Activated gamma-delta T cell treated with anti-CD3 and anti-CD28 coated beads, Interleukin-2, amount 50 U/mL, for 16 hours (primary cell): ENCODE results near the gene JARID2.
A peak's percentile ranks its signal among the peaks of the same experiment; 100 is the strongest.
"Not testable (repeated sequence)": the region's sequence is repeated elsewhere in the genome, so short reads cannot be mapped to it uniquely, and the experiment has no call there.

Experiments
- DNase-seq: peaks from one replicate; pipeline ENCODE4 v3.0.0-alpha.2; 2020; ENCODE audit warnings: low read depth

Gene JARID2

DNA sequence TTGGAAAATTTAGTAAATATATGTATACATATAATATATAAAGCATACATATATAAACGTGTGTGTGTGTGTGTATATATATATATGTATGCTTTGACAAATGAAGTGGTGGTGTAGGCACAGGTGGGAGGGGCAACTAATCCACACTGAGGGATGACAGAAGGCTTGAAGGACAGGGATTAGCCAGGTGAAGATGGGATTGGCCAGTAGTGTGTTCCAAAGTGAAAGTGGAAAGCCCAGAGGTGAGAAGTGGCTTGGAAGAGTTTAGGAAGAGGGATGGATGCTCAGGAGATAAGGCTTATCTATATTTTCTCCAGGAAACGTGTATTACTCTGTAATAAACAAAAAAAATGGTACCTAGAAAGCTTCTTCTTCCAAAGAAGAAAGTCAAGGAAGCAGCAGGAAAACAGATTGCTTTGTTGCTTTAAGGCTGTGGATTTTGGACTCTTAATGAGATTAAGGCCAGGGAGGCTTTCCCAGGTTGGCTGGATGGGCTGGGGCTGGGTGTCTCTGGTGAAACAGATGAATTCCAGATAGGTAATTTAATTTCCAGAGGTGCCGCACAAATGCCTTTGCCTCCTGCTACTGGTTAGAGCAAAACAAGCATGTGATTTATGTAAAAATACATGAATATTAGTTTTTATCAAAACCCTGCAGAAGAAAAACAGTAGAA is 63.9 kb downstream of the JARID2 start:
- no peak for DNase-seq

DNA sequence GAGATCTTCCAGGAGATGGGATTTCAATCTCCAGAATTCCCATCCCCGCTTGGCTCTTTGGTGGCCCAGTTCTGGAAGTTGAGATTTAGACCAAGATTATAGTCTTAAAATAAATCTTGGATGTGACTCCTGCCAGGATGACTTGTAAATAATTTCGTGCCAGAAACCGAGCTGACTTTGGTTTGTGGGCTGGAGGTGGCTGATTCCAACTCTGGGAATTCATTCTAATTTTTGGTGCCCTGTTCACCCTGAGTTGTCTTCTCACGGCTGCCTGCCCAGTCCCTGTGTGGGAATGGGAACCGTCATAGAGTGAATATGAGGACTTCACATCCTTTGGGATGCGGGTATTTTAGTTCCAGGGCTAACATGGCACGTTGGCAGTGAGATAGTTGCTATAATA is 64.8 kb downstream of the JARID2 start:
- no peak for DNase-seq

DNA sequence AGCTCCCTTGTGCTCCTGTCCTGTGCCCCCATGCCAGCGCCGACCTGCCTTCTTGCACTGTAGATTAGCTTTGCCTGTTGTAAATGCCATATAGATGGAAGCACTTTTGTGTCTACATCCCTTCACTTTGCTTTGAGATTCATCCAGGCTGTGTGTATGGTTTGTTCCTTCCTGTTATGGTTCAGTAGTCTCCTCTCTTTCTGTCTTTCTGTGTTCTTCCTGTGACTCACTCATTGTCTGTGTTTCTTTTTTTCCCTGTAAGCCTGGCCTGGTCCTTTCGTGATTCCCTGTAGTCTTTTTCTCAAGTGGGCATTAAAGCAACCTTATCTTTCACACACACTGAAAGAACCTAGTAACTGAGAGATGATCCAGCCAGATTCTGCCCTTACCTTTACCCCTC is 66.6 kb downstream of the JARID2 start:
- DNase-seq, result no peak

DNA sequence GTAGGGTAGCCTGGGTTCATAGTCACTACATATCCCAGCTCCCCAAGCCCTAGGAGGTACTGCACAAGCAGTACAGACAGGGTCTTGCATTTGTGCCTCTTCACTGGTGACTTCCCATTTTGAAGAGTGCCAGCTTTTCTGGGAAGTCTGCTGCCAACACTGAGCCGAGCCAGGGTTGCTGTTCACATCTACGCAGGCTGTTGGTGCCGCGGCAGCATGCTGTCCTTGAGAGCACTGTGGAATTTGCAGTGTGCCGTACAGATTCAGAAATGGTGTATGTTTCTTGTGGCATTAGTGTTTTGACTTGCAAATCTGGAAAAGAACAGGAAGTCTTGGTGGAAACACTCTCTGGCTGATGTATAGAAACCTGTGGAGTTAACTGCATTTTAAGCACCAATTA is 67.5 kb downstream of the JARID2 start:
- DNase-seq, result no peak

DNA sequence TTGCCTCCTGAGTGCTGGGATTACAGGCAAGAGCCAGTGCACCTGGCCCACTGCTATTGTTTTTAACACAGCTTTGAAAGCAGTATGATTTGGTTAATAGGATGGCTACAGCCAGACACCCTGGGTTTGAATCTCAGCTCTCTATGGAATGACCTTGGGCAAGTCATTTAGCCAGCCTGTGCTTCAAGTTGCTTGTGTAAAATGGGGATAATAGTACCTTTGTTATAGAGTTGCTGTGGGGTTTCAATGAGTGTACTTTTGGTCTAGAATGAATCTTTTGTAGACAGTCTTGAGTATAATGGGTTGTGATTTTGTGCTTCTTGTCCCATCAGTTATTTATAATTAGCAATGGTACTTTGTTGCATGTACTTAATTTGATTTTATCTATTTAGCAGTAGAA is 70.9 kb downstream of the JARID2 start:
- no peak for DNase-seq

DNA sequence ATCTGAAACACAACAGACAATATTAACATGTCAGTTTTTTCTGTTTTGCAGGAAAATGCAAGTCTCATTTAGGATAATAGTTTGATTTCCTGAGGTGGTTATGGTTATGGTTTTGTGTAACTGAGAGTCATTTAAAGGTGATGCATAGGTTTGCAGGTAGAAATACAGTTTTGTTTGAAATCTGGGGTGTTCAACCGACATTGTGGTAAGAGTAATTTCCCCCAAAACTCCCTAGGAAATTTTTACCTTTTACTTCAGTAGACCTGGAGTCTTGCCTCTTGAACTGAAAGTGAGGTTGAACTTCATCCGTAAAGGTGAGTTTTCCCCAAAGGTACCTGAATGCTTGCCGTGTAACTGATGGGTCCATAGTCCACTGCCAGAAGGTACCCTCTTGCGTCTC is 71.4 kb downstream of the JARID2 start:
- DNase-seq, result no peak

DNA sequence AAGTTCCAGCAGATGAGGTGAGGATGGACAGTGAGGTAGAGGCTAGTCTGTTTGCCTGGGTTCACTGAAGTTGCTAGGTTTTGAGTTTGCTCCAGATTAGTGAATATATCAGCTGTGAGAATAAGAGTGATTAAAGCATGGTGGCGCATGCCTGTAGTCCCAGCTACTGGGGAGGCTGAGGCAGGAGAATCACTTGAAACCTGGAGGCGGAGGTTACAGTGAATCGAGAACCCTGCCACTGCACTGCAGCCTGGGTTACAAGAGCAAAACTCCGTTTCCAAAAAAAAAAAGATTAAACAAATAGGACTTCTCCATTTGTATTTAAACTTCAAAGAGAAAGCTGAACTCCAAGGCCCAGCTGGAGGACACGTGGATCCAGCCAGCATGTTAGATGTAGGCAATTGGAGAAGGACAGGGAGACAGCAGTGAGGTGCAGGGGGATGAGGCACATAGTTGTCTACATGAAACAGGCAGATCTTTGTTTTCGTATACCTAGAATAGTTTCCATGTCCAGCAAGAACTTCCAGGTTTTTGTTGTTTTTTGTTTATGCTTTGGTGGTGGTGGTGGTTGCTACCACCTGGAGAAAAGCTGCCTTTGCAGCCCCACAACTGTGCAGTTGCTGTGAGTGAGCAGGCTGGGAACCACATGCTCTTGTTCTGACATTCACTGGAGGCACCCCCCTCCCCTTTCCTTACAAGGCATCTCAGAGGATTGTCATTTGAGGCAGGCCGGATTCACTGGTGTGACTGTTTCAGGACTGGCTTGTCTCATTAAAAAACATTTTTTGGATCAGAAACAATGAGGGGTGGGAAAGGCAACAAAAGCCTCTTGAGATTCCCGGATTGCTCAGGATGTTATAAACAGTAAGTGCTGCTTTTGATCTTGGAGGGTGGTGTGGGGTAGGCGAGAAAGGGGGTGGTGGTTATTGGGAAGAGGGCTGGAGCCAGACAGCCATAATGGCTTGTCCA is 72.3 kb downstream of the JARID2 start:
- DNase-seq, result no peak

DNA sequence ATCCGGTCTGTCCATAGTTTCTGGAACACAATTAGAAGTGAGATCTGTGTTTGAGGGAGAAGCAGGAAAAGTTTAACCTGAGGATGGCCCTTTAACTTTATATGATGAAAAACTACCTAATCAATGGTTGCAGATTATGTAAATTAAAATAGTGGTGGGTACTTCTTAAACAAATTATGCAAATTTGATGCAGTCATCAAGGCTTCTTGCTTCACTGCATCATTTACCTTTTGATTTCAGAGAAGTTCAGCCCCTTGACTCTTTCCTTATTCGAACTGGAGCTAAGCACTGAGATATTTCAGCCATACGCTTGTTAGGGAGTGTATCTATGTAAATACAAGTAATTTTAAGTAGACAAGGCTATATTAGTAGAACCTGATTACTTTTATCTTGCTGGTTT is 73.8 kb downstream of the JARID2 start:
- DNase-seq, result no peak

DNA sequence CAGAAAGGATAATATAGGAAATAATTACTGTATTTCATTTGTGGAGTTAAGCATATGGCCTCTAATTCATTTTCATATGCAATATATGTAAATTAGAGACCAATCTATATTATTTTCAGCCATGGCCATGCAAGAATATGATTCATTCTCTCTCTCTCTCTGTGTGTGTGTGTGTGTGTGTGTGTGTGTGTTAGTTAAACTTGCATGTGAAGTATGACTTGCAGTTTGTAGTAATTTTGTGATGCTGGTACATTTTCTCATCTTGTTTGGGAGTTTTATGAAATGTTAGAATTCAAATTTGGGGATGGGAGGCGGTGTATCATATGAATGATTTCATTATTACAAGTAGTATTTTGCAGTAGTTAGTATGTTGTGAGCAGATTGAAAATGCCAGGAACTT is 74.8 kb downstream of the JARID2 start:
- no peak for DNase-seq

DNA sequence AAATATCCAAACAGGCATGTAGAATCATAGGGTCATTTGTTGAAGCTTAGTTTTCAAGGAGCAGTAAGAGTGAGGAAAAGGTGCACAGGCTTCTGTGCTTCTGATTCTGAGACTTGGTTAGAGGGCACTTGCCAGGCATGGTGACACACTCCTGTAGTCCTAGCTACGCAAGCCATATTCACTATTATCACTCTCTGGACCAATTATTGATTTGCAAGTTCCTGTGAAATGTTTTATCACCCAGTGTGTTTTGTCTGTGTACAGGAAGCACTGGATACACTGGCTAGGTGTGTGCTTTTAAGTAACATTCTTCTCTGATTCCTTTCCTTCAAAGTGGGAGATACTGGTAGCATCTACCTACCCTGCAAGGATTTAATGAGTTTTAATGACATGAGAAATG is 76.3 kb downstream of the JARID2 start:
- DNase-seq, result no peak

DNA sequence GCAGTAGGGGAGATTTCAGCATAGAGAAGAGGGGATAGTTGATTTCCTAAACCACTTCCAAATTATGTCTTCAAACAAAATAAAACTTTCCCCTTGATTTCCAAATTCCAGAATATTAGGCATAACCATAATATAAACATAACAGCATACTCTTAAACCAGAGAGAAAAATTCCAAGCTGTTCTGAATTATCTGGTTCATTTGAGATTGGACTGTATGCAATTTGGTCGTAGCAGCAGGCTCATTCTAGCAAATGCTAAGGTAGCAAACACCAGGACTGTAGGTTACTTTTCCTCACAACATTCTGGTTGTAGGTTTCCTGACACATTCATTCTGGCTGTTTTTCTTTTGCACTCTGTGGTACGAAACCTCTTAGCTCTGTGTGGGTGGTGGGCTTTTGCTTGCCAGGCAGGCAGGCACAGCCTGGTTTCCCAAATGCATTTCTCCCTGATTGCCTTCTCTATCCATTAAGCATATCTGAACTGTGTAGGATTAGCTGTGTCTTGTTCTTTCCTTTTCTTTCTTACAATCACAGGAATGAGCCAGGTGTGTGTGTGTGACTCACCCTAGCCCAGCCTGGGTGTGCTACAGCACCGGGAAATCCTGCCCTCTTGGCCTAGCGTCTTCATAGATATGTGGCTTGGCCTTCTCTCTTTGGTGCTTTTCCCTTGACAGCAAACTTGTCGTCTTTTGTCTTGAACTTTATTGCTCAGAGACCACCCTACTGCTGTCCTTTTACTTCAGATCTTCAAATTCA is 77.1 kb downstream of the JARID2 start:
- no peak for DNase-seq

DNA sequence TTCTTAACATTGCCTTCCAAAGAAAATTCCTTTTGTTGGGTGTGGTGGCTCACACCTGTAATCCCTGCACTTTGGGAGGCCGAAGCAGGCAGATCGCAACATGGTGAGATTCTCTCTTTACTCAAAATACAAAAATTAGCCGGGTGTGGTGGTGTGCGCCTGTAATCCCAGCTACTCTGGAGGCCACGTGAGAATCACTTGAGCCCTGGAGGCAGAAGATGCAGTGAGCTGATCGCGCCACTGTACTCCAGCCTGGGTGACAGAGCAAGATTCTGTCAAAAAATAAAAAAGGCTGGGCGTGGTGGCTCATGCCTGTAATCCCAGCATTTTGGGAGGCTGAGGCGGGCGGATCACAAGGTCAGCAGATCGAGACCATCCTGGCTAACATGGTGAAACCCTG is 77.7 kb downstream of the JARID2 start:
- not testable (repeated sequence) for DNase-seq

DNA sequence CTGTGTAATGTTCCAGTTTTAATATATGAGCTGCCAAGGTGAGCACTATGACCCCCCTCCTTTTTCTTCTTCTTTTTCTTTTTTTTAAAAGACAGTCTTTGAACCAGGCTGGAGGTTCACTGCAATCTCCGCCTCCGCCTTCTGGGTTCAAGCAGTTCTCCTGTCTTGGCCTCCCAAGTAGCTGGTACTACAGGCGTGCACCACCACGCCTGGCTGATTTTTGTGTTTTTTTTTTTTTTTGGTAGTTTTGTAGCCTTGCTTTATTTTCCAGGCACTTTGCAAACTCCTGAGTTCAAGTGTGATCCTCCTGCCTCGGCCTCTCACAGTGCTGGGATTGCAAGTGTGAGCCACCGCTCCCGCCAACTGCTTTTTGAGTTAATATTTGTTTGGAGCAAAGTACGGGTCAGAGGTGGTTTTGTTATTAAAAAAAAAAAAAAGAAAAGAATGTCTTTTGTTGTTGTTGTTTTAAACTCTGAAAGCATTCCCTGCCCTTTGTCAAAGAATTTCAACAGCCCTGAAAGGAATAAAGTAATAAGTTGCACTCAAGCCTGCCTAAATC is 78.6 kb downstream of the JARID2 start:
- no peak for DNase-seq

DNA sequence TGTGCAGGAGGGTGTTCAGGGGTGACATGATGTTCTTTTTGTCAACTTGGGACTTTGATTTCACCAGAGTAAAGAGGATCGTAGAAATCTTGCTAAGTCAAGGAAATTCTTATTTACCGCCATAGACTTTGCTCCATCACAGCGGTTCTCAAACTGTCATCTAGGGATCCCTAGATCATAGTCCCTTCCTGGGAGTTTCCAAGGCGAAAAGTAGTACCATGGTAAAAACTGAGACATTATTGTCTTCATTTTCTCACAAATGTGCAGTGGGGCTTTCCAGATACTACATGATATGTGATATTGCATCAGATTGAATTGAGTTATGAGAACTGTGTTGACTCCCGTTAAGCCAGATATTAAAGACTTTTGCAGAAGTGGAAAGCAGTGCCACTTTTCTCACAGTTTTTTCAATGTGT is 79.7 kb downstream of the JARID2 start:
- DNase-seq, result no peak

DNA sequence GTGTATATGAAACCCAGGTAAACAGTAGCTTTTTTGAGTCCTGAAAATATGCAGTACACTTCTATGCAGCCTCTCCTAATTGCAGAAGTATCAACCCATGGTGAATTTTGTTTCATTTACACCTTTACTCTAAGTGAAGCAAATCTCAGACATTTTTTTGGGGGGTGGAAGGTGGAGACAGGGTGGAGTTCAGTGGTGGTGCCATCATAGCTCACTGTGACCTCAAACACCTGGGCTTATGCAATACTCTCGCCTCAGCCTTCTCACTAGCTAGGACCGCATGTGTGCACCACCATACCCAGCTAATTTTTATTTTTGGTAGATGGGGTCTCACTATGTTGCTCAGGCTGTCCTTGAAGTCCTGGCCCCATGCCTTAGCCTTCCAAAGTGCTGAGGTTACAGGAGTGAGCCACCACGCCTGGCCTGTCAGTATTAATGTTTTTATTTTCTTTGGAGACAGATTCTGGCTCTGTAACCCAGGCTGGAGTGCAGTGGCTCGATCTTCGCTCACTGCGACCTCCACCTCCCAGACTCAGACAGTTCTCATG is 80.3 kb downstream of the JARID2 start:
- no peak for DNase-seq

DNA sequence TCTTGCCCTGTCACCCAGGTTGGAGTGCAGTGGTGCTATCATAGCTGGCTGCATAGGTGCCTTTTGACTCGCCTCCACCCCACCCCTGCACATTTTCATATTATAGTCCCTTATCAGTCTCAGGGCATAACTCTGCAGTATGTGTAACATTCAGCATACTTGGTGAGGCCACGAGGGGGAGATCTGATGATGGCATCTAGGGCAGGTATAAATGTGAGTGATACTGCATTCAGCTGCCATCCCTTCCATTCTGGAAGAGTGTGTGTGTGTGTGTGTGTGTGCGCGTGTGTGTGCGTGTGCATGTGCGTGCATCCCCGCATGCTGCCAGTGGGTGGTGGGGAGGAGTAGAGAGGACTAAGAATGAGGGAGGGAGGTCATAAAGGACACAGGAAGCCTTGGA is 81.4 kb downstream of the JARID2 start:
- peak; percentile 16 for DNase-seq

DNA sequence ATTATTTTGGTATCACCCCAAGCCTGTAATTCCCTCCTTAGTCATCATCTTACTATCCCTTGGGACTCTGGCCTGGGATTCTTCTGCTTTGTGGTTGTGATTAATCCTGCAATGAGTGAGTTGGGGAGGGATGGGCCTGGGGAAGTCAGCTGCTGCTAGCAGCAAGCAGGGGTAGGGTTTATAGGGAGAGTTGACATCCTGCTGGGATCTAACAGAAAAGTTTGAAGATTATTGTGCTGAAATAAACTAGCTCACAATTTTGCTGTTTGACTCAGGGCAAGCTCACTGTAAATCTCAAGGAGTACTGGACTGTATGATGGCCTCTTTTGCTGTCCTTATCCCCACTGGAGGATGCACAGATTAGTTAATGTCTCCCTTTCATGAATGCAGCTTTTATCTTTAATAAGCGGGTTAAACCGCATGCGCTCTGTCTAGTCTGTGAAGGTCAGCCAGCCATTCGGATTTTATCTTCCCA is 83.4 kb downstream of the JARID2 start:
- no peak for DNase-seq

DNA sequence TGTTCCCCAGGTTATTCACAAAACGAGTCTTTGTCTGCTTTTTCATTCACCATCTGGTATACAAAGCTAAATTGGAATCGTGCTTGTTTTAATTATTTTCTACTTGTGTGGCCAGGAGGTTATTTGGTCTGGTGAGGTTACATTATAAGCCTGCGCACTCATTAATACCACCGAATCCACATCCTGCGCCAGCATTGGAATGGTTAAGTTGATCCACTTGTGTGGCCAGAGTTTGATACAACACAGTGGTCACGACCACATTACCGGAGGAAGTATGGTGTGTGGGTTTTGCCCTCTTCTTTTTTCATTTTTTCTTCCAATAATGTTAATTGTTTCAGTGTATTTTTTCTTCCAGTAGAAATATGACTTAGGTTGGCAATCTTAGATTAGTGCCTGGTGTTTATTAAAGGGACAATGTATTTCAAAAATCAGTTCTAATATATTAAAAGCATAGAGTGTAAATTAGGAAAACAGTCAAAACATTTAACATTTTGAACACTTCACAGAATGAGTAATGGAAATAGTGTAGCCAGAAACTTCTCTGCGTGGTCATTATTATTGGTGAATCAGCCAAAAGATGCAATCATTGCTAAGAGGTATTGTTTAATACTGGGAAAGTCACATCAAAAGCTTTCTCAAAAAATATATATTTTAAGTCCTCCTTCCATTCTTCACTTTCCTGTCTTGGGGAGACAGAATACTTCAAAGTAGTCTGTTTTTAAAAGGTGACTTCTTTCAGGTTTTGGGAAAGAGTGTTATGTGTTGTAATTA is 84.5 kb downstream of the JARID2 start:
- DNase-seq, result no peak

DNA sequence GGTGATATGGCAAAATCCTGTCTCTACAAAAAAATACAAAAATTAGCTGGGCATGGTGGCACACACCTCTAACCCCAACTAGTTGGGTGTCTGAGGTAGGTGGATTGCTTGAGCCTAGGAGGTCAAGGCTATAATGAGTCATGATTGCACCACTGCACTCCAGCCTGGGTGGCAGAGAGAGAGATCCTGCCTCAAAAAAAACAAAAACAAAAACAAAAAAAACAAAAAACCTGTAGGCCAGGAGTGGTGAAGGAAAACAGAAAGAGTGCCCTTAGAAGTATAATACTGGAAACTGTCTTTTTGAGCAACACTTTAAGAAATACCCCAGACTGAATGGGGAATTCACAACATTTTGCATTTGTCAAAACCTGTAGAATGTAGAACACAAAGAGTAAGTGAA is 85.3 kb downstream of the JARID2 start:
- DNase-seq, result no peak

DNA sequence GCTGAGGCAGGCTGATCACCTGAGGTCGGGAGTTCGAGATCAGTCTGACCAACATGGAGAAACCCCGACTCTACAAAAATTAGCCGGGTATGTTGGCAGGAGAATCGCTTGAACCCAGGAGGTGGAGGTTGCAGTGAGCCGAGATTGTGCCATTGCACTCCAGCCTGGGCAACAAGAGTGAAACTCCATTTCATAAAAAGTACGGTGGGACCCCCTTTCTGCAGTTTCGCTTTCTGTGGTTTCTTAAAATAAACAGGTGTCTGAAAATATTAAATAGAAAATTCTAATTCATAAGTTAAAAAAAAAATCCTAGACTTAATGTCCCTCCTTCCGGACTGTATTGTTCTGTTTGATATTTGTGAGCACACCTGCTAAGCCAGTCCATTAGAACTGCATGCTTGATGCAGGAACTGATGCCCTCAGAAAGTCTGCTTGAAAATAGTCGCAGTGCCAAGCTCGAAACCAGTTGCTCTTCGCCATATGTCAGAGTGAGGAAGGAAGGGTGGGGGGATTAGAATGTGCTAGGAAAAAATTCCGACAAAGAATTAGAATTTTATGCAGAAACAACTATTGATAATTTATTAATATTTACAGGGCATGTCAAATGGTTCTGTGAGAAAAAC is 85.9 kb downstream of the JARID2 start:
- no peak for DNase-seq

DNA sequence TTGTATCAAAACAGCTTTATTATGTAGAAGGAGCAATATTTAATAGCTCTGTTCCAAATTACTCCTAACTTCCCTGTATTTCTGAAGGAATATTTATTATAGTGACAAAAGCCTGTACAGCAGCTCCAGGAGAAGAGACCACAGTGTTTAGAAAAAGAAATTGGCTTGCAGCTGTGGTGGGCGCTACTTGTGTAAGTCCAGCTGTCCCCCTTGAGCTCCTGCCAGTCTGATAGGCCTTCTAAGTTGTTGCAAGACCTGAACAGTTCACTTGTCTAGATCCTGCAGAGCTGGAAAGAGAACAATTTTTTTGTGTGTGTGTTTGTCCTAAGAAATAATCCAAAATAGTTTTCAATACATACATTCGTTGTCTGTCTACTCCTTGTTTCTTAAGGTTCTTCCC is 86.6 kb downstream of the JARID2 start:
- no peak for DNase-seq
